Measurements from ENCODE around the gene ZEB1. TPM values are rescaled to one million over a fixed set of nuclear protein-coding genes. Genes with fewer than 3 reads are reported as not detected.
"Not testable (repeated sequence)": the region's sequence is repeated elsewhere in the genome, so short reads cannot be mapped to it uniquely, and the experiment has no call there.

The ZEB1 gene
- total RNA-seq, 1 experiment from 2014 or later: 10.3 TPM

GRCh38 chr10:31404640-31405039 is 85.6 kb downstream of the ZEB1 start:
- Mint-ChIP-seq H3K27ac (ENCODE audit: unreplicated experiment) (no peak overlapping the region), H3K4me3 (ENCODE audit: low read depth, unreplicated experiment) (no peak overlapping the region), H3K4me1 (ENCODE audit: low read depth, unreplicated experiment) (peaks cover 25% of the 10 kb centered on the region), H3K36me3 (ENCODE audit: insufficient read depth, unreplicated experiment) (no peaks in the 10 kb centered on the region), H3K9me3 (ENCODE audit: low read depth, unreplicated experiment) (no peaks in the 10 kb centered on the region), H3K27me3 (ENCODE audit: unreplicated experiment) (no peaks in the 10 kb centered on the region)
- intact Hi-C loops (cut with micrococcal nuclease; ENCODE audit: unreplicated experiment): no loop called here
- no TSS peak for BruUV-seq (replicated peaks)
- no peak for TF ChIP-seq CTCF (IDR thresholded peaks at IDR 0.05; ENCODE audit: unreplicated experiment)
- CTCF ChIA-PET: no interaction called here
- no peak for DNase-seq

GRCh38 chr10:31405829-31406228 is 86.8 kb downstream of the ZEB1 start:
- H3K27ac Mint-ChIP-seq (ENCODE audit: unreplicated experiment); H3K9me3 Mint-ChIP-seq (ENCODE audit: low read depth, unreplicated experiment); H3K4me3 Mint-ChIP-seq (ENCODE audit: low read depth, unreplicated experiment); CTCF ChIA-PET; DNase-seq; BruUV-seq (replicated peaks); intact Hi-C loops (cut with micrococcal nuclease; ENCODE audit: unreplicated experiment); H3K36me3 Mint-ChIP-seq (ENCODE audit: insufficient read depth, unreplicated experiment); H3K27me3 Mint-ChIP-seq (ENCODE audit: unreplicated experiment): not testable (repeated sequence)
- H3K4me1 Mint-ChIP-seq (ENCODE audit: low read depth, unreplicated experiment): peaks cover 17% of the 10 kb centered on the region

GRCh38 chr10:31412397-31412796 is 93.4 kb downstream of the ZEB1 start:
- H3K4me3 Mint-ChIP-seq (ENCODE audit: low read depth, unreplicated experiment); DNase-seq; H3K9me3 Mint-ChIP-seq (ENCODE audit: low read depth, unreplicated experiment); BruUV-seq (replicated peaks); CTCF ChIA-PET; H3K36me3 Mint-ChIP-seq (ENCODE audit: insufficient read depth, unreplicated experiment); H3K27ac Mint-ChIP-seq (ENCODE audit: unreplicated experiment); H3K27me3 Mint-ChIP-seq (ENCODE audit: unreplicated experiment); intact Hi-C loops (cut with micrococcal nuclease; ENCODE audit: unreplicated experiment): not testable (repeated sequence)
- peaks cover 11% of the 10 kb centered on the region for H3K4me1 Mint-ChIP-seq (ENCODE audit: low read depth, unreplicated experiment)

GRCh38 chr10:31413325-31413724 is 94.3 kb downstream of the ZEB1 start:
- CTCF ChIA-PET: interaction anchor here (0.6 to 0.8 kb wide), 2 partner anchors 10 to 135 kb away, joined by 3 to 6 read pairs; no protein-coding TSS in a partner anchor
- Mint-ChIP-seq H3K4me3 (ENCODE audit: low read depth, unreplicated experiment) (peak overlapping the region; percentile 5), H3K4me1 (ENCODE audit: low read depth, unreplicated experiment) (peaks cover 11% of the 10 kb centered on the region), H3K36me3 (ENCODE audit: insufficient read depth, unreplicated experiment) (no peaks in the 10 kb centered on the region), H3K9me3 (ENCODE audit: low read depth, unreplicated experiment) (no peaks in the 10 kb centered on the region), H3K27me3 (ENCODE audit: unreplicated experiment) (no peaks in the 10 kb centered on the region), H3K27ac (ENCODE audit: unreplicated experiment) (no peak overlapping the region)
- TF ChIP-seq CTCF (IDR thresholded peaks at IDR 0.05; ENCODE audit: unreplicated experiment): no peak
- intact Hi-C loops (cut with micrococcal nuclease; ENCODE audit: unreplicated experiment): no loop called here
- no TSS peak for BruUV-seq (replicated peaks)
- DNase-seq: no peak

- BruUV-seq (replicated peaks): no TSS peak
- no peak for DNase-seq
- intact Hi-C loops (cut with micrococcal nuclease; ENCODE audit: unreplicated experiment): no loop called here
- CTCF ChIA-PET: no interaction called here
- Mint-ChIP-seq H3K36me3 (ENCODE audit: insufficient read depth, unreplicated experiment) (no peaks in the 10 kb centered on the region), H3K27ac (ENCODE audit: unreplicated experiment) (no peak overlapping the region), H3K4me1 (ENCODE audit: low read depth, unreplicated experiment) (peaks cover 4% of the 10 kb centered on the region), H3K27me3 (ENCODE audit: unreplicated experiment) (no peaks in the 10 kb centered on the region), H3K4me3 (ENCODE audit: low read depth, unreplicated experiment) (no peak overlapping the region), H3K9me3 (ENCODE audit: low read depth, unreplicated experiment) (no peaks in the 10 kb centered on the region)
- no peak for TF ChIP-seq CTCF (IDR thresholded peaks at IDR 0.05; ENCODE audit: unreplicated experiment)
These were observed 99.5 kb downstream of the ZEB1 start for GRCh38 chr10:31418481-31418880.

Data from Calu3 (cell line).